Measurements from ENCODE around the gene NTN1. TPM values are rescaled to one million over a fixed set of nuclear protein-coding genes. Genes with fewer than 3 reads are reported as not detected.

NTN1 gene
- total RNA-seq, 1 donor from 2014 or later, result 0.20 TPM

GRCh38 chr17:9269350-9270035 is 248.2 kb downstream of the NTN1 start:
- no peak for DNase-seq (ENCODE audit: low read depth, low spot score)

GRCh38 chr17:9270921-9271320 is 249.6 kb downstream of the NTN1 start:
- no peak for DNase-seq (ENCODE audit: low read depth, low spot score)

- DNase-seq (ENCODE audit: low read depth, low spot score), result no peak
These were observed 250.7 kb downstream of the NTN1 start for GRCh38 chr17:9271989-9272388.

GRCh38 chr17:9272501-9273200 is 251.3 kb downstream of the NTN1 start:
- no peak for DNase-seq (ENCODE audit: low read depth, low spot score)

DNA sequence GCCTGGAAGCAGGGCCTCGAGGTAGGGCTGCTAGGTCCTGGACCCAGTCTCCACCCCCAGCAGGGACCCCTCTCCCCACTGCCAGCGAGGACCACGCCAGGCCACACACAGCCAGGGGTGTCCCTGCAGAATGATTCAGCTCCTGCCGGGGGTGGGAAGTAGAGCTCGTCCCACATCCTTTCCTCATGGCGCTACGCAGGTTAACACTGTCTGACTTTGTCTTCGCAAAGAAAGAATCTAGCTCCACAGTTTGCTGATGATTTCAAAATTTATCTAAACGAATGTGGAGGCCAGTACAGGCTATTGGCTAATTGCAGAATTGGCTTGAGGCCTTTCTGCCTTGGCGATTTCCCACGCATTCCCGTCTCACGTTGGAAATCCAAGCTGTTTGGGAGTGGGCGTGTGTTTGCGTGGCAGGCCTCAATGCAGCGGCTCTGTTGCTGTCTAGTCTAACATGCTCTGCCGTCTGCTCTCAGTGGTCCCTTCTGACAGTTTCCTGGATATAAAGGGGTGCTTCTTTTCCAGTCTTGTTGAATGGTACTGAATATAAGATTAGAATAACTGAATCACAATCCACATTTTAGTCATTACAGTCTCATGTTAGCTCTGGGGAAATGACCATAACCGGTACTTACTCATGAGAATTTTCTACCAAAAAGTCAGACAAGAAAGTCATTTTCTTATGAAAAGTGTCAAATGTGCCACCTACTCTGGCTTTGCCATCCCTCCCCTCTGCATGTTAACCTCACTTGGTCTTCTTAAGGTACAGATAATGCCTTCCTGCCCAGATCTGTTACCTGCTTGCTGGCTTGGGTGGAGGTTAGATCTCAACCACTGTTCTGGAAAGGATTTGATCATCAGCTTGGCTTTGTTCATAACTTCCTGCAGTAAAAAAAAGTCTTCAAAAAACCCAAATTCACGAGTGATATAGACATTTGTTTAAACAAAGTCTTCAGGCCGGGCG is 252.4 kb downstream of the NTN1 start:
- no peak for DNase-seq (ENCODE audit: low read depth, low spot score)

GRCh38 chr17:9274973-9275372 is 253.7 kb downstream of the NTN1 start:
- no peak for DNase-seq (ENCODE audit: low read depth, low spot score)

DNA sequence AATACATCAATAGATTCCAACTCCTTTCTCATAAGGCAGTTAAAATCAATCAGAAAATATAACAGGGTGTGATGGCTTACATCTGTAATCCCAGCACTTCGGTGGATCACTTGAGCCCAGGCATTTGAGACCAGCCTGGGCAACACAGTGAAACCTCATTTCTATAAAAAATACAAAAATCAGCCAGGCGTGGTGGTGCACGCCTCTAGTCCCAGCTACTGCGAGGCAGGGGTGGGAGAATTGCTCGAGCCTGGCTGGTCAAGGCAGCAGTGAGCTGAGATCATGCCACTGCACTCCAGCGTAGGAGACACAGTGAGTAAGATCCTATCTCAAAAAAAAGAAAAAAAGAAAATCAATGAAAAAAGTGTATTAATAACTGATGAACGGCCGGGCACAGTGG is 258.6 kb downstream of the NTN1 start:
- DNase-seq (ENCODE audit: low read depth, low spot score), result no peak

- DNase-seq (ENCODE audit: low read depth, low spot score), result no peak
These were observed 262.6 kb downstream of the NTN1 start for GRCh38 chr17:9283909-9284308.

DNA sequence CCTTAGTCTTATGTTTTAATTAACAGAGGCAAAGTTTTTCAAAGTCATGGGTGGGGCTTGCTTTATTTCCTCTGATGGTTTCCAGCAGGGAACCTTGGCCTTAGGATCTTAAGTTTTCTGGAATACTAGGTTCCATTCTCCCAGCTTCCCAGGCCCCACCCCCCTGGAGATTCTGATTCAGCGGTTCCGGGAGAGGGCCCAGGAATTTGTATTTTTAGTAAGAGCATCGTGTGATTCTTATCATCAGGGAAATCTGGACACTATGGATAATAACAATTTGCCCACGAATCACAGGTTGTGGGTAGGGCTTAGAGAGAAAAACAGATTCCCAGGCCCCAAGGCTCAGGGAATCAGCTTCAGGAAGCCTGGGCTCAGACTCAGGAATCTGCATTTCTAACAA is 263.6 kb downstream of the NTN1 start:
- no peak for DNase-seq (ENCODE audit: low read depth, low spot score)

- no peak for DNase-seq (ENCODE audit: low read depth, low spot score)
These were observed 264.5 kb downstream of the NTN1 start for GRCh38 chr17:9285602-9286427.

- no peak for DNase-seq (ENCODE audit: low read depth, low spot score)
These were observed 265.1 kb downstream of the NTN1 start for GRCh38 chr17:9286434-9286833.

DNA sequence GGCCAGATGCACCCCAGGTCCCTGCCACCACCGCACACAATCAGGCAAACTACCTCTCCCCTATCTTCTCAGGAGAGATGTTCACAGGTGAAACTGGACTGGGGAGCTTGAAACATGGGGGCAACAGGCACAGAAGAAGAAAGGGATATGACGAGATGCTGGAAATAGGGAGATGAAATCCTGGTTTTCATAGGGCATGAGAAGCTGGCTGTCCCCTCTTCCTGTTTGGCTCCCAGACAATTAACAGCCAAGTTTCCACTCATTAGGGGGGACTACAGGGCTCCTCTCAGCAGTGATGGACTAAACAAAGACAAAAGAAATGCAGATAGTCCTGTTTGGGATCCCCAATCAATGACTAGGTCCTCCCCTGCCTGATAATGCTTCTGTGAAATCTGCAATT is 266.0 kb downstream of the NTN1 start:
- no peak for DNase-seq (ENCODE audit: low read depth, low spot score)

DNA sequence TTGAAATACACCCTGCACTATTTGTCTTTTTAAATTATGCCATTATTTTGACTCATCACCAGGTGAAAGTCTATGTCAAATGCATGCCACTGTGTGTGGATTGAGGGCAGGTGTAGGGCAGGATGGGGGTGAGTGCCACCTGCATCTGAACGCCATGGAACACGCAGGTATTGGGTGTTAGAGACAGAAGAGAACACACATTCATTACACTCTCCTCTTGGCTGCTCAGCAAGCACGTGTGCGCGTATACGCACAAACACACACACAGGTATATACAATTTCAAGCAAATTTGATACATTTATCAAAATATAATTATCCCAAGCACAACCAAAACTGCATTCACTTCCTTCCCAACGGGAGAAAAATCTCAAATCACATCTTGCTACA is 268.9 kb downstream of the NTN1 start:
- no peak for DNase-seq (ENCODE audit: low read depth, low spot score)

- no peak for DNase-seq (ENCODE audit: low read depth, low spot score)
These were observed 270.7 kb downstream of the NTN1 start for GRCh38 chr17:9291912-9292560.

GRCh38 chr17:9292561-9292941 is 271.2 kb downstream of the NTN1 start:
- DNase-seq (ENCODE audit: low read depth, low spot score), result no peak

Other genes with a start within 250 kb of the NTN1 start
- not detected in 2 replicates for gene MFSD6L, start 222.1 kb upstream of the NTN1 start, total RNA-seq
- not detected in 2 replicates for gene PIK3R6, start 153.8 kb upstream of the NTN1 start, total RNA-seq
- gene PIK3R5, start 55.8 kb upstream of the NTN1 start, total RNA-seq, result not detected in 2 replicates

Data from pulmonary artery endothelial cell (primary cell).